HT1080 (cell line): ENCODE results near the gene FSTL4. TPM values are rescaled to one million over a fixed set of nuclear protein-coding genes. Genes with fewer than 3 reads are reported as not detected.

Experiments
- DNase-seq: peaks from one replicate; pipeline ENCODE4 v3.0.0-alpha.2; 2015; ENCODE audit warnings: low read depth
- total RNA-seq: library from RNA; depleted of rRNA; stranded (reverse); fragments of >200 nt; shearing (Covaris generic); gene quantifications from 2 replicates; pipeline ENCODE4 v1.2.3, GENCODE V29; 2014

FSTL4 gene
- total RNA-seq, 1 experiment from 2014 or later = 0.47 TPM

GRCh38 chr5:133247881-133248624 lies 364.3 kb downstream of the FSTL4 start:
- DNase-seq = peak; percentile 64

- DNase-seq = no peak
These were observed 365.1 kb downstream of the FSTL4 start for GRCh38 chr5:133247151-133247709.

- DNase-seq = peak; percentile 71
These were observed 365.8 kb downstream of the FSTL4 start for GRCh38 chr5:133246376-133247150.

GRCh38 chr5:133246053-133246370 lies 366.3 kb downstream of the FSTL4 start:
- no peak for DNase-seq

GRCh38 chr5:133245191-133246052 lies 366.9 kb downstream of the FSTL4 start:
- peak; percentile 97 for DNase-seq

- no peak for DNase-seq
These were observed 368.1 kb downstream of the FSTL4 start for GRCh38 chr5:133244242-133244641.

GRCh38 chr5:133243196-133243595 lies 369.1 kb downstream of the FSTL4 start:
- DNase-seq = no peak

GRCh38 chr5:133242221-133242835 lies 370.0 kb downstream of the FSTL4 start:
- no peak for DNase-seq

- no peak for DNase-seq
These were observed 370.9 kb downstream of the FSTL4 start for GRCh38 chr5:133241179-133242092.

GRCh38 chr5:133240425-133241091 lies 371.8 kb downstream of the FSTL4 start:
- DNase-seq = peak; percentile 98

- no peak for DNase-seq
These were observed 373.7 kb downstream of the FSTL4 start for GRCh38 chr5:133238426-133239205.

- no peak for DNase-seq
These were observed 375.4 kb downstream of the FSTL4 start for GRCh38 chr5:133236976-133237375.

GRCh38 chr5:133236541-133236951 lies 375.8 kb downstream of the FSTL4 start:
- no peak for DNase-seq

- no peak for DNase-seq
These were observed 376.5 kb downstream of the FSTL4 start for GRCh38 chr5:133235696-133236426.

GRCh38 chr5:133234911-133235310 lies 377.4 kb downstream of the FSTL4 start:
- DNase-seq = no peak

GRCh38 chr5:133234273-133234672 lies 378.1 kb downstream of the FSTL4 start:
- no peak for DNase-seq

- DNase-seq = no peak
These were observed 378.7 kb downstream of the FSTL4 start for GRCh38 chr5:133233616-133234015.

- no peak for DNase-seq
These were observed 379.4 kb downstream of the FSTL4 start for GRCh38 chr5:133232911-133233310.
